ENCODE measurements around the gene PRRC2A. TPM values are rescaled to one million over a fixed set of nuclear protein-coding genes. Genes with fewer than 3 reads are reported as not detected.

Gene PRRC2A
- total RNA-seq, 1 experiment from 2014 or later: 68.9 TPM

- DNase-seq (ENCODE audit: extremely low read depth, low read depth): no peak
These were observed 22.5 kb downstream of the PRRC2A start for GRCh38 chr6:31642798-31643570.

DNA sequence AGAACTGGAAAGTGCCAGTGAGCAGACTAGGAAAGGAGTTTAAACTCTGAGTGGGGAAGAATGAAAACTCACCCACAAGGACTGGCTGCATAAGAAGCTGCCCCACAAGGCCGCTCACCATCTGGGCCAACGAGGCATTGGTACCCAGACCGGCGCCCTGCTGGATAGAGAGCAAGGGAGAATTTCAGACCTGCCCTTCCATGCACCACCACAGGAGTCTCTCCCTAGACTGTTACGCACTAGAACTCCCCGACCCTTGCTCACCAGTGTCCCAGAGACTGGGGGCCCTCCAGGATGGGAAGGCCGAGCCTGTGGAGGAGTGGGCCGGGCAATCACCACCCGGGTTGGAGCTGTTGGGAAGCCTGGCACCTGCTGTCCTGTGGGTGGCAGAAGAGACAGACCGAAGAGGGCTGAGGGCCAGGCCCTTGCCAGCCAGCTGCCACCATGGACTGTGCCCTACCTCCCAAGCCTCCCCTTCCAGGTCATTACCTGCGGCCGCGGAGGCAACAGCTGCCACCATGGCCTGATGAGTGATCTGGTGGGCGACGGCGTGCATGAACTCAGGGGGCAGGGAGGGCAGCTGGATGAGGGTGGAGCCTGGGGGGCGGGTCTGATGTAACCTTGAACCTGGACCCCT lies 23.4 kb downstream of the PRRC2A start:
- no peak for DNase-seq (ENCODE audit: extremely low read depth, low read depth)

GRCh38 chr6:31645325-31645724 lies 24.8 kb downstream of the PRRC2A start:
- DNase-seq (ENCODE audit: extremely low read depth, low read depth): no peak

- DNase-seq (ENCODE audit: extremely low read depth, low read depth): no peak
These were observed 31.2 kb downstream of the PRRC2A start for GRCh38 chr6:31651602-31652191.

DNA sequence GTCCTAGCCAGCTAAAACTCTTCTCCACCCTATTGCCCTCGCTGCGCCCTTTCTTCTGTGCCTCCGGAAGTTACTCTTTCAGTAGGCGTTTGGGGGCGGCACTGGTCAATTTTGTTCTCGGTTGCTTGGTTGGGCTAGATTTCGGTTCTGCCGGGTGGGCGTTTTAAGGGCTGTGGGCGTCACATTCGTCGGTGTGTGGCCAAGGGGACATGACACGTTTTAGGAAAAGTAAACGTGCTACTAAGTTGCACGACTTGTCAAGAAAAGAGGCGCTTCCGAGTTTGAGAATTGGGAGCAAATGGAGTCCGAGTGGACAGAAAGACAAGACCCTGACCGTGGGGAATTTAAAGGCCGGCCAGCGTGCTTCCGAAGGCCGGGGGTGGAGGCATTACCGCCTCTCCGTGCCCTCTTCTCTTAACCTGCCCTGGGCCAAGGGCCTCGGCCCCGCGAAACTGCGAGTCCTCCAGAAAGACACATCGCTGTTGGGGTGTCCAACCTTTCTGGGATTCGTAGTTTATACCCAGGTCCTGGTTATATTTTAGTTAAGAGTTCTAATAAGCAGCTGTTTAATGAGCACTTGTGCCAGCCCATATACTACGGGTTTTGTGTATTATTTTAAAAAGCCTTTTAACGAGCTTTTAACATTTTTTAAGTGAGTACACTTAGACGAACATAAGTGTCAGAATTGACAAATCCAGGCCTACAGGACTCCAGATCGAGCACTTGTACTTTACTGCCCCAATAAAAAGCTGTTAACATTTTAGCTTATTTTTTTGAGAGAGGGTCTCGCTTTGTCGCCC lies 32.6 kb downstream of the PRRC2A start:
- DNase-seq (ENCODE audit: extremely low read depth, low read depth): no peak

DNA sequence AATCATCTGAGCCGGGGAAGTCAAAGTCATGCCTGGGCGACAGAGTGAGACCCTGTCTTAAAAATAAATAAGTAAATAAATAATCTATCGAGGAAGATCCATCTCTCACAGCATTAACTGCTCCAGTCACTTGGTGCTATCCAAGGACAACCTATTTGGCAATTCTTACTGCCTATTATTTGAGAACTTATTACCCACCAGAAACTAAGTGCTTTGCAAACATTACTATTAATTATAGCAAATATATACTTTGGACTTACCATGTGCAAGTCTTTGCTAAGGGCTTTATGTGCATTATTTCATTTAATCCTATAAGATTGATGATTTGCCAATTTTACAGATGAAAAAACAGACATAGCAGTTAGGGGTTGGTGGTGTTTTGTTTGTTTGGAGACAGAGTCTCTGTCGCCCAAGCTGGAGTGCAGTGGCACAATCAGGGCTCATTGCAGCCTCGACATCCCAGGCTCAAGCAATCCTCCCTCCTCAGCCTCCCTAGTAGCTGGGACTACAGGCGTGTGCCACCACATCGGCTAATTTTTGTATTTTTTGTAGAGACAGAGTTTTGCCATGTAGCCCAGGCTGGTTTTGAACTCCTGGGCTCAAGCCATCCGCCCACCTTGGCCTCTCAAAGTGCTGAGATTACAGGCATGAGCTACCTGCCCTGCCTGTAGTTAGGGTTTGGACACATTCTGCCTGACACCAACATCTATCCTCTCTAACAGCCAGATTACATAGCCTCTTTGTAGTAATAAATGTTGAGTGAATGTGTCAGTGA lies 34.2 kb downstream of the PRRC2A start:
- no peak for DNase-seq (ENCODE audit: extremely low read depth, low read depth)

GRCh38 chr6:31655349-31656237 lies 35.1 kb downstream of the PRRC2A start, which contains the start of gene APOM:
TSS of gene APOM (plus strand) at chr6:31655894. CDS start at chr6:31655967, 73 bp downstream.
- DNase-seq (ENCODE audit: extremely low read depth, low read depth): no peak

DNA sequence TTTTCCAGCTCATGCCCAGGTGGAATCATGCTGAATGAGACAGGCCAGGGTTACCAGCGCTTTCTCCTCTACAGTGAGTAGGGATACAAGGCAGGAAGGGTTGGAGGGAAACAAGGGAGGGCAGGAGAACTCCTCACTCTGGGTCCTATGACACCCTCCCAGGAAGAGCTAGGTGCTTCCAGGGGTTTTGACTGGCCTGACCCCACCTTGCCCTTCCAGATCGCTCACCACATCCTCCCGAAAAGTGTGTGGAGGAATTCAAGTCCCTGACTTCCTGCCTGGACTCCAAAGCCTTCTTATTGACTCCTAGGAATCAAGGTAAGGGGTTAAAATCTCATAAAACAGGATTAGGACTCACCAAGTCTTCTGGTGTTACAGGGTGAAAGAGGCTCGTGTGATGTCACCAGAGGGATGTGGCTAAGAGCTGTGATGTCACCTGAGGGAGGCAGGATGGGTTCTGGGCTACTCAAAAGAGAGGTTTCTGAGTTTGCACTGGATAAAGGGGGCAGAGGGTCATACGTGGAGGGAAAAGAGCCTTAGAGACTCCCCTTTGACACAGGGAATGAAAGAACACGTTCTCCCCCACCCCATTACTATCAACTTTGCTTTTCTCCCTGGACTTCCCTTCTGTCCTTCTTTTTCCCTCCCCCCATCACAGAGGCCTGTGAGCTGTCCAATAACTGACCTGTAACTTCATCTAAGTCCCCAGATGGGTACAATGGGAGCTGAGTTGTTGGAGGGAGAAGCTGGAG lies 37.1 kb downstream of the PRRC2A start:
- DNase-seq (ENCODE audit: extremely low read depth, low read depth): no peak

- no peak for DNase-seq (ENCODE audit: extremely low read depth, low read depth)
These were observed 37.7 kb downstream of the PRRC2A start for GRCh38 chr6:31658158-31658688.

GRCh38 chr6:31658983-31659648 lies 38.6 kb downstream of the PRRC2A start:
- no peak for DNase-seq (ENCODE audit: extremely low read depth, low read depth)

DNA sequence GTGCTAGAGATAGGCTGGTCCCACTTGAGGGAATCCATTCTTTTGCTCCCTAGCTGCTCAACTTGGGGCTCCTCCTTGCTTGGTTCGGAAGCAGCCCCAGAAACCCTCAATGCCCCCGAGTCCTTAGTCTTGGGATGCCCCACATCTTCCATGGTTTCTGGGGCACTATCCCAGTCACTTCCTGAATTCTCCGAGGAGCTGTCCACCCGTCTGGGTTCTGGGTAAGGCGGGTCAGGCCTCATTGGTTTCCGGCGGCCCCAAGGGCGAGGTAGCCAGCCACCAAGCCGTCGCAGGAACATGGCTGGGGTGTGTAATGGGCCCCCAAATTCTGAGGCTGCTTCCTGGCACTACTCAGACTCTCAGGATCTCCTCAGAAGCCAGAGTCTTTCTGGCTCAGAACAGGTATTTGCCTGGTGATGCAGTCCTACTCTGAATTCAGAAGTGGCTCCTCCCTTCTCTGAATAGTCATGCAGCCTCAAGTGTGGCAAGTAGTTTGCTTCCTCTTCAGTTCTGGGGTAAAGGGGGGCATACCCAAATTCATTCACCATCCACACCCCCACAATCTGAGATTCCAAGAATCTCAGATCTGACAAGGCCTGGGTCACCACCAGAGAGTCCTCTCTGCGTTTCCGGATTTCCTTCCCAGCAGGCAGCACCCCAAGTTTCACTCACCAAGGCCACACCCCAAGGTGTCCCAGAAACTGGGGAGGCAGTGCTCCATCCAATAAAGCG lies 39.3 kb downstream of the PRRC2A start:
- DNase-seq (ENCODE audit: extremely low read depth, low read depth): no peak

DNA sequence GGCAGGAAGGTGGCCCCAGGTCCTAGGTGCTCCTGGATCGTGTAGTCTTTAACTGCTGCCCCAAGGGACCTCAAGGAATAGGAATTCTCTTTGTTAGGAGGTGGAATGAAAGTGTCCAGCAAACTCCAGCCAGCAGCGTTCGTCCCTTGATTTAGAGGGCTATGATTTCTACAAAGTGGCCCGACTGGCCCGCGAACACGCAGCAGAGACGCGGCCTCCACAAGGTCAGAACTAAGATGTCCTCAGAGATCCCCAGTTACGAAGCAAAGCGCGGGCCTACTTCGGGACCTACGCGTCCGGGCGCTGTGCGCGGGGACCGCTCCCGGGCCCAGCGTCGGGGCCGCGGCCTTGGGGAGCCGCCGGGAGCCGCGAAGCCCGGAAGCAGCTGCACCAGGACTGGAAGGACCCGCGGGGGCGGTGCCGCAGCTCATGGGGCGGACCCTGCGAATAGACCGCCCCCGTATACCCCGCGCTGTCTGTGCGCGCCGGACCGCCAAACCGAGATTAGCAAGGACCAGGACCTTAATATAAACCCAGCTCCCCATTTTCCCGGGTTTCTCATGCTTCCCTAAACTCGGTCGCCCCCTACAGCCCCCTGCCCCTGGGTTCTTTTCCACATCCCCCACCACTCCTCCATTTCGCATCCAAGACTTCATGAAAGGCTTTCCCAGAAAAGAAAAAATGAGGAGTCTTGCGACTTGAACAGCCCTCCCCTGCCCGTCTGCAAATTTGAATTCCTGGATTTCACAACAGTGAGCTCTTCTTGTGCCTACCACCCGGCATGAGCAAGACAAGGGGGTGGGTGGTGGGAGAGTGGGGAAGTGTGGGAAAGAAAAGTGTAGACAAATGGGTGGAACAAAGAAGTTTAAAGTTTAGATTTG lies 40.1 kb downstream of the PRRC2A start, which contains the start of gene C6orf47:
TSS of gene C6orf47 (minus strand) at position 398 of the 881 bp plus-strand sequence. CDS start 831 bp downstream, outside the sequence.
- peak; percentile 62 for DNase-seq (ENCODE audit: extremely low read depth, low read depth)

GRCh38 chr6:31661262-31662123 lies 41.0 kb downstream of the PRRC2A start:
- no peak for DNase-seq (ENCODE audit: extremely low read depth, low read depth)

DNA sequence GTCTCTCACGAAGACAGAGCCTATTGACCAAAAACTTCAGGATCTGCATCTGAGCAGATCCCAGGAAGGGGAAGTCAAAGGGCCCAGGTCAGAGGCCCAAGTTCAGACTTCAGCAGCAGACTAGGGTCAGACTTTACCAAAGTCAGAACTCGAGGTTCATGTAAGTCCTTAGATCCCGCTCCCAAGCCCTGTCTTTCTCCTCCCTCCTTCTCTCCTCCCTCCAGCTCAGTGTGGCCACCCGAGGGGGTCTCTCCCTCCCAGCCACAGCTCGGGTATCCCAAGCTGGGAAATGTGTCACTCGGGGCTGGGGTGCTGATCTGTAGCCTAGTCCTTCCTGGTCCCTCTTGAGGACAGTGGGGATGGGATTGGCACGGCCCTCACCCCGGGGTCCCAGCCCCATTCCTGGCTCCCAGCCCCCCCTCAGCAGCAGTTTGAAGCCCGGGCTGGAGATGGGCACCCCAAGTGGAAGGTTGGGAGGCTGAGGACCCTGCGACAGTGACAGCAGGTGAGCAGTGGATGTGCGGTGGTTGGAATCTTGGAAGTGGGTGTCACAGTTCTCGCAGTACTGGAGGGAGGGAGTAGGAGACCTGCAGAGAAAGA lies 41.7 kb downstream of the PRRC2A start:
- DNase-seq (ENCODE audit: extremely low read depth, low read depth): no peak

All from NCI-H460 (cell line).